AG04450 (cell line): ENCODE measurements around the gene MYO16. TPM values are rescaled to one million over a fixed set of nuclear protein-coding genes. Genes with fewer than 3 reads are reported as not detected.

ENCODE experiments used
- CTCF ChIA-PET: fragments of 300-600, 350-600 bp; formaldehyde crosslinking; extraction: SDS; loops from one replicate; lab custom pipeline; 2022; ENCODE audit warnings: antibody characterized with exemption, inconsistent platforms; lab: Charles Lee
- POLR2A ChIA-PET: fragments of 350-600 bp; formaldehyde crosslinking; extraction: SDS; loops from one replicate; lab custom pipeline; 2021; ENCODE audit warnings: antibody characterized with exemption, inconsistent platforms; lab: Yijun Ruan, JAX
- DNase-seq: peaks from one replicate; pipeline ENCODE4 v3.0.0-alpha.2; 2011; ENCODE audit warnings: low read depth, low spot score
- H3K27ac ChIP-seq: one replicate; pipeline ENCODE4 v1.5.1; 2012; ENCODE audit warnings: low read depth, low read length, control low read depth
- H3K27me3 ChIP-seq: one replicate; pipeline ENCODE4 v1.6.0; 2012; ENCODE audit warnings: low read length; ENCODE audit not compliant: control insufficient read depth, insufficient read depth
- H3K4me3 ChIP-seq: 2 replicates; pipeline ENCODE4 v1.5.1; 2011; ENCODE audit warnings: mild to moderate bottlenecking, low read depth, low read length, control low read depth
- H3K9me3 ChIP-seq: 2 replicates; pipeline ENCODE4 v1.5.1; 2012; ENCODE audit warnings: low read length; ENCODE audit not compliant: control insufficient read depth, insufficient read depth
- CTCF ChIP-seq: IDR thresholded peaks from 2 replicates; pipeline ENCODE4 v1.5.1; 2011; ENCODE audit warnings: low read depth, low read length, control low read depth, inconsistent platforms
- polyA minus RNA-seq: library from RNA; depleted of rRNA, polyadenylated mRNA; stranded (reverse); fragments of >200 nt; gene quantifications from 2 replicates; pipeline ENCODE4 v1.2.3, GENCODE V29; 2011; rRNA and poly(A)+ RNA removed
- polyA plus RNA-seq: library from polyadenylated mRNA; depleted of rRNA; stranded (reverse); fragments of >200 nt; gene quantifications from 2 replicates; pipeline ENCODE4 v1.2.3, GENCODE V29; 2011; rRNA removed

MYO16 gene
- polyA plus RNA-seq = 0.02 TPM in 2 replicates
- 0.04 TPM in 1 of 2 replicates, not detected in the other for polyA minus RNA-seq

- TF ChIP-seq CTCF = no peak
- ChIA-PET POLR2A (no interaction called here), CTCF (no interaction called here)
- Histone ChIP-seq H3K9me3 (peaks cover 7% of the 10 kb centered on the region; the same call in 1 of the 2 replicates), H3K27me3 (no peaks in the 10 kb centered on the region), H3K27ac (no peak within 1 kb of the TSS), H3K4me3 (no peak within 1 kb of the TSS)
- no peak for DNase-seq
Measured at GRCh38 chr13:108629181-108629752, at the start of gene MYO16. Gene MYO16 (plus strand): TSS chr13:108629611. CDS start chr13:108629845, 234 bp downstream.

GRCh38 chr13:108586826-108587225 is 42.6 kb upstream of the MYO16 start:
- CTCF ChIA-PET = no interaction called here
- no peak overlapping the region for H3K27ac ChIP-seq
- TF ChIP-seq CTCF = no peak
- no peaks in the 10 kb centered on the region for H3K9me3 ChIP-seq
- no peak for DNase-seq
- H3K27me3 ChIP-seq = no peaks in the 10 kb centered on the region
- POLR2A ChIA-PET = no interaction called here
- no peak overlapping the region for H3K4me3 ChIP-seq

- Histone ChIP-seq H3K27me3 (no peaks in the 10 kb centered on the region), H3K9me3 (no peaks in the 10 kb centered on the region; the same call in 1 of the 2 replicates), H3K27ac (no peak overlapping the region), H3K4me3 (no peak overlapping the region)
- ChIA-PET CTCF (no interaction called here), POLR2A (no interaction called here)
- DNase-seq = no peak
- no peak for TF ChIP-seq CTCF
Measured at GRCh38 chr13:108588516-108588915, 40.9 kb upstream of the MYO16 start.

- ChIA-PET POLR2A (no interaction called here), CTCF (no interaction called here)
- DNase-seq = no peak
- Histone ChIP-seq H3K27ac (no peak overlapping the region), H3K9me3 (no peaks in the 10 kb centered on the region; the same call in 1 of the 2 replicates), H3K4me3 (no peak overlapping the region), H3K27me3 (no peaks in the 10 kb centered on the region)
- TF ChIP-seq CTCF = no peak
Measured at GRCh38 chr13:108594153-108594552, 35.3 kb upstream of the MYO16 start.

- ChIA-PET POLR2A (no interaction called here), CTCF (interaction anchor here (1.2 kb wide), 1 partner anchor 299 kb away, joined by 3 read pairs; no protein-coding TSS in a partner anchor)
- no peak for DNase-seq
- TF ChIP-seq CTCF = no peak
- H3K4me3 ChIP-seq = no peak overlapping the region
- H3K9me3 ChIP-seq = no peaks in the 10 kb centered on the region; the same call in 1 of the 2 replicates
- no peaks in the 10 kb centered on the region for H3K27me3 ChIP-seq
- H3K27ac ChIP-seq = no peak overlapping the region
Measured at GRCh38 chr13:108595436-108596274, 33.8 kb upstream of the MYO16 start.
